Fibroblast of pulmonary artery (primary cell): ENCODE results near the gene IL6ST.

Experiments used
- DNase-seq: peaks from one replicate; pipeline ENCODE4 v3.0.0-alpha.2; 2010; ENCODE audit warnings: low read depth
- H3K4me3 ChIP-seq: replicated peaks from 2 replicates; pipeline ENCODE4 v1.5.1; 2011; ENCODE audit warnings: low read depth, mild to moderate bottlenecking, control low read depth, low read length, moderate library complexity
- CTCF ChIP-seq: IDR thresholded peaks from 2 replicates; pipeline ENCODE4 v1.5.1; 2011; ENCODE audit warnings: mild to moderate bottlenecking, control low read depth, low read length, inconsistent platforms; ENCODE audit errors: missing control alignments

The IL6ST gene

DNA sequence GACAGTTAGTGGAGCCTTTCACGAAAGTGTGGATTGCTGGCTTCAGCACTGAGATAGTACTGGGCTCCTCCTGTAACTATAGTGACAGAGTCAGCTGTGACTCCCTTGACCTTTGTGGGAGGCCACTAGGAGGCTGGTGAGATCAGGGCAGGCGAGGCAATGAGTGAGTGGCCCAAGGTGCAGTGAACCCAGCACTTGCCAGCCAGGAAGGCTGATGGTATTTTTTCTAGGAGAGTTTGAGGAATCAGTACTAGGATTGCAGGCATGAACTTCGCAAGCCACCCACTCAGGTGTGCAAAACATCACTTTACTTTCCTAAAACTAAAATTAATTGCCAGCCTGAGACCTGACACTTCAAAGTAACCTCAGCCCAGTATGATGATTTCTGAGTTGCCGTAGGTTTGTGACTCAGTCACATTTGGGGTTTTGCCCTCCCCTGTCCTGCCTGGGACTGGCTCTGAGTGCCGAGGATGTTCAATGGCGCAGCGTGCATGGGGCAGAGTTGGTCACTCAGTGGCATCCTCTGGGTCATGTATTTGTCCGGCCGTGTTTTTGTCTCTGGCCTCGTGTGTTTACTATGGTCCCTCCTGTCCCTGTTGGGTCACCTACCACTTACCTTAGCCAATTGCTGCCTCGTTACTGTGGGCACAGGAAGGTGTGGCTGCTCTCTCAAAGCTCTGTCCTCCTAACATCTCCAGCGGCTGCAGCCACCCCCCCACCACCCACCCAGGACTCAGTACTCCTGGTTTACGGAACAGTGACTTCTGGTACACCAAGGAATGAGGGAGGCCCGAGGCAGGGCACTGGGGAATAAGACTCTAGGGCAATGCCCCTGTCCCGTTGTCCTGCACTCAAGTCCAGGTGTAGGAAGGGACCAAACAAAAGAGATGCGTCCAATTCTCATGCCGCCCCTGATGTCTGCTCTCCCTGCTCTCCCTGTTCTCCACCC is 76.4 kb downstream of the IL6ST start:
- TF ChIP-seq CTCF = no peak
- H3K4me3 ChIP-seq = no peak overlapping the region
- no peak for DNase-seq

GRCh38 chr5:55917402-55918086 is 77.2 kb downstream of the IL6ST start:
- no peak overlapping the region for H3K4me3 ChIP-seq
- no peak for DNase-seq
- no peak for TF ChIP-seq CTCF

- TF ChIP-seq CTCF = no peak
- no peak overlapping the region for H3K4me3 ChIP-seq
- DNase-seq = no peak
Measured at GRCh38 chr5:55916986-55917385, 77.8 kb downstream of the IL6ST start.

- H3K4me3 ChIP-seq = no peak overlapping the region
- DNase-seq = no peak
- TF ChIP-seq CTCF = no peak
Measured at GRCh38 chr5:55915783-55916182, 79.0 kb downstream of the IL6ST start.

GRCh38 chr5:55914971-55915370 is 79.8 kb downstream of the IL6ST start:
- TF ChIP-seq CTCF = no peak
- H3K4me3 ChIP-seq = no peak overlapping the region
- no peak for DNase-seq

- H3K4me3 ChIP-seq = no peak overlapping the region
- no peak for TF ChIP-seq CTCF
- no peak for DNase-seq
Measured at GRCh38 chr5:55913466-55914413, 81.0 kb downstream of the IL6ST start.
